ENCODE results near the gene PTPN5.
"Not testable (repeated sequence)": the region's sequence is repeated elsewhere in the genome, so short reads cannot be mapped to it uniquely, and the experiment has no call there.

Gene PTPN5

DNA sequence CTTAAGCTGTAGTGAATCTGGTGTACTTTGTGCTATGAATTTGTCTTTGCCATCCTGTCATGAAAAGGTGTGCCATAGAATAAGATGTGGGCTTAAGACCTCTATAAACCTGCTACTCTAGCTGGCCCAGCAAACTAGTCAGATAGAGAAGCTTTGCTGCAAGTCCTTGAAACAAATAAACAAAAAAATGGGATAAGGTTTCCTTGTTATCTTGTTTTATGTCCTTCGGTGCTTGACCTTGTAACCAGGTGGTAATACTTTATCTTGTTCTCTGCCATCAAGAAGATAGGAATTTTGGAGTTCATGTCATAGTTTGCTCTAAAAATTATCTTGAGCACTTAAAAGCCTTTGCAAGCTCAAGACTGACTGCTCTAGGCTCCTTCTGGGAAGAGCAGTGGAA lies 107.3 kb downstream of the PTPN5 start:
- TF ChIP-seq, protein P1, sequence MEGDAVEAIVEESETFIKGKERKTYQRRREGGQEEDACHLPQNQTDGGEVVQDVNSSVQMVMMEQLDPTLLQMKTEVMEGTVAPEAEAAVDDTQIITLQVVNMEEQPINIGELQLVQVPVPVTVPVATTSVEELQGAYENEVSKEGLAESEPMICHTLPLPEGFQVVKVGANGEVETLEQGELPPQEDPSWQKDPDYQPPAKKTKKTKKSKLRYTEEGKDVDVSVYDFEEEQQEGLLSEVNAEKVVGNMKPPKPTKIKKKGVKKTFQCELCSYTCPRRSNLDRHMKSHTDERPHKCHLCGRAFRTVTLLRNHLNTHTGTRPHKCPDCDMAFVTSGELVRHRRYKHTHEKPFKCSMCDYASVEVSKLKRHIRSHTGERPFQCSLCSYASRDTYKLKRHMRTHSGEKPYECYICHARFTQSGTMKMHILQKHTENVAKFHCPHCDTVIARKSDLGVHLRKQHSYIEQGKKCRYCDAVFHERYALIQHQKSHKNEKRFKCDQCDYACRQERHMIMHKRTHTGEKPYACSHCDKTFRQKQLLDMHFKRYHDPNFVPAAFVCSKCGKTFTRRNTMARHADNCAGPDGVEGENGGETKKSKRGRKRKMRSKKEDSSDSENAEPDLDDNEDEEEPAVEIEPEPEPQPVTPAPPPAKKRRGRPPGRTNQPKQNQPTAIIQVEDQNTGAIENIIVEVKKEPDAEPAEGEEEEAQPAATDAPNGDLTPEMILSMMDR (IDR thresholded peaks at IDR 0.05), result no peak
- DNase-seq (ENCODE audit: low spot score), result no peak
- Histone ChIP-seq H3K27ac (no peak overlapping the region), H3K4me3 (no peak overlapping the region)

DNA sequence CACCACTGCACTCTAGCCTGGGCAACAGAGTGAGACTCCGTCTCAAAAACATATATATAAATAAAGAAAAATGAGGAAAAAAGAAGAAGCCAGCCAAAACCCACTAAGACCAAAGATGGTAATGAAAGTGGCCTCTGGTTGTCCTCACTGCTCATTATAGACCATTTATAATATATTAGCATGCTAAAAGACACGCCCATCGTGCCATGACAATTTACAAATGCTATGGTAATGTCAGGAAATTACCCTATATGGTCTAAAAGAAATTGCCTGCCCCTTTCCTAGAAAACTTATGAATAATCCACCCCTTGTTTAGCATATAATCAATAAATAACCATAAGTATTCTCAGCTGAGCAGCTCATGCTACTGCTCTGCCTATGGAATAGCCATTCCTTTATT lies 109.1 kb downstream of the PTPN5 start:
- DNase-seq (ENCODE audit: low spot score), result no peak
- H3K27ac ChIP-seq, result no peak overlapping the region
- no peak overlapping the region for H3K4me3 ChIP-seq
- TF ChIP-seq, protein P1 (IDR thresholded peaks at IDR 0.05), result no peak

DNA sequence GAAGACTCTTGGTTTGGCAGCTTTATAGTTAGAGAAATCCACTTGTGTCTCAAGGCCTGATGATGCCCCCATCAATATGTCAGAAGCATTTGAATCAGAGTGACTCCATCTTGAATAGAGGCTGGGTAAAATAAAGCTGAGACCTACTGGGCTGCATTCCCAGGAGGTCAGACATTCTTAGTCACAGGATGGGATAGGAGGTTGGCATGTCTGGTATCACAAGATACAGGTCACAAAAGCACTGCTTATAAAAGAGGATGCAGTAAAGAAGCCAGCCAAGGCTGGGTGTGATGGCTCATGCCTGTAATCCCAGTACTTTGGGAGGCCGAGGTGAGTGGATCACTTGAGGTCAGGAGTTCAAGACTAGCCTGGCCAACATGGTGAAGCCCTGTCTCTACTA lies 109.6 kb downstream of the PTPN5 start:
- not testable (repeated sequence) for H3K27ac ChIP-seq; DNase-seq (ENCODE audit: low spot score); H3K4me3 ChIP-seq
